ENCODE results near the gene TRAM2.

- TF ChIP-seq CTCF (IDR thresholded peaks at IDR 0.05) (no peak), POLR2A (IDR thresholded peaks at IDR 0.05) (no peak)
Measured at GRCh38 chr6:52566201-52566600, 10.7 kb downstream of the TRAM2 start.

Measured in adrenal gland (tissue), 5 donors.